PFSK-1 (cell line): ENCODE results near the gene PIK3C3.

Source experiments
- FOXP2 ChIP-seq: optimal IDR thresholded peaks from 2 replicates; pipeline ENCODE3; 2011; ENCODE audit warnings: borderline replicate concordance, control low read depth, inconsistent platforms; ENCODE audit not compliant: insufficient read depth; ENCODE audit errors: extremely low read length, extremely low read depth
- POLR2AphosphoS5 ChIP-seq: IDR thresholded peaks from 2 replicates; pipeline ENCODE4 v1.6.1; 2012; ENCODE audit warnings: low read depth, mild to moderate bottlenecking, control low read depth, low read length, moderate library complexity
- REST ChIP-seq, 2 experiments: IDR thresholded peaks; 2 replicates each; pipeline versions ENCODE4 v1.6.1 to v1.8.0; 2011 to 2012; ENCODE audit warnings: low read depth in 2 of 2, low read length in 2 of 2, control low read depth in 1 of 2, inconsistent platforms in 1 of 2, mild to moderate bottlenecking in 1 of 2, moderate library complexity in 1 of 2; ENCODE audit not compliant: insufficient read depth in 1 of 2
- SIN3A ChIP-seq: IDR thresholded peaks from 2 replicates; pipeline ENCODE4 v1.6.1; 2012; ENCODE audit warnings: mild to moderate bottlenecking, low read length, moderate library complexity, borderline replicate concordance; ENCODE audit not compliant: insufficient read depth
- TAF1 ChIP-seq: IDR thresholded peaks from 2 replicates; pipeline ENCODE4 v1.6.1; 2012; ENCODE audit warnings: low read length, control low read depth, borderline replicate concordance; ENCODE audit not compliant: insufficient read depth

PIK3C3 gene

GRCh38 chr18:41921770-41922169 is 33.3 kb upstream of the PIK3C3 start:
- TF ChIP-seq POLR2AphosphoS5: no peak
- no peak for TF ChIP-seq REST (IDR thresholded peaks at IDR 0.05; ENCODE audit: insufficient read depth in 1 of 2, low read depth in 2 of 2, low read length in 2 of 2)
- no peak for TF ChIP-seq SIN3A
- no peak for TF ChIP-seq TAF1
- no peak for TF ChIP-seq FOXP2

- TF ChIP-seq REST (IDR thresholded peaks at IDR 0.05; ENCODE audit: insufficient read depth in 1 of 2, low read depth in 2 of 2, low read length in 2 of 2): no peak
Measured at GRCh38 chr18:41922176-41922575, 32.9 kb upstream of the PIK3C3 start.

- no peak for TF ChIP-seq SIN3A
- TF ChIP-seq REST (IDR thresholded peaks at IDR 0.05; ENCODE audit: insufficient read depth in 1 of 2, low read depth in 2 of 2, low read length in 2 of 2): no peak
- no peak for TF ChIP-seq TAF1
Measured at GRCh38 chr18:41922841-41923240, 32.2 kb upstream of the PIK3C3 start.

- TF ChIP-seq TAF1 (no peak), POLR2AphosphoS5 (no peak)
Measured at GRCh38 chr18:41923446-41923845, 31.6 kb upstream of the PIK3C3 start.

GRCh38 chr18:41928581-41928980 is 26.5 kb upstream of the PIK3C3 start:
- no peak for TF ChIP-seq FOXP2
- no peak for TF ChIP-seq SIN3A
- TF ChIP-seq TAF1: no peak
- TF ChIP-seq REST (IDR thresholded peaks at IDR 0.05; ENCODE audit: insufficient read depth in 1 of 2, low read depth in 2 of 2, low read length in 2 of 2): no peak
- no peak for TF ChIP-seq POLR2AphosphoS5

GRCh38 chr18:41932899-41933298 is 22.1 kb upstream of the PIK3C3 start:
- TF ChIP-seq POLR2AphosphoS5 (no peak), TAF1 (no peak), REST (IDR thresholded peaks at IDR 0.05; ENCODE audit: insufficient read depth in 1 of 2, low read depth in 2 of 2, low read length in 2 of 2) (no peak), FOXP2 (no peak), SIN3A (no peak)
